Forelimb muscle (tissue), 1 donor: ENCODE results near the gene OR9Q1. TPM values are rescaled to one million over a fixed set of nuclear protein-coding genes. Genes with fewer than 3 reads are reported as not detected.

Experiments used
- DNase-seq: peaks from one replicate; pipeline ENCODE4 v3.0.0-alpha.2; 2013; ENCODE audit warnings: low read depth
- polyA plus RNA-seq: library from polyadenylated mRNA; unstranded; fragments of 120-200 nt; gene quantifications from one replicate; pipeline ENCODE4 v1.2.1, GENCODE V29; 2013; ENCODE audit not compliant: insufficient read length

The OR9Q1 gene
- polyA plus RNA-seq, 1 donor, result not detected

GRCh38 chr11:58030653-58031052, 7.0 kb downstream of the OR9Q1 start, which contains the start of gene OR6Q1:
OR6Q1 (plus strand) TSS chr11:58030953; CDS start chr11:58030953, 0 bp downstream.
- no peak for DNase-seq

- no peak for DNase-seq
Measured at GRCh38 chr11:58034471-58034870, 10.8 kb downstream of the OR9Q1 start.

GRCh38 chr11:58039589-58039988, 15.9 kb downstream of the OR9Q1 start:
- no peak for DNase-seq

GRCh38 chr11:58043379-58043778, 19.7 kb downstream of the OR9Q1 start:
- no peak for DNase-seq

- no peak for DNase-seq
Measured at GRCh38 chr11:58046231-58046630, 22.6 kb downstream of the OR9Q1 start.

- no peak for DNase-seq
Measured at GRCh38 chr11:58047818-58048217, 24.1 kb downstream of the OR9Q1 start.

GRCh38 chr11:58055806-58056401, 32.2 kb downstream of the OR9Q1 start:
- DNase-seq, result no peak

GRCh38 chr11:58057481-58057880, 33.8 kb downstream of the OR9Q1 start:
- DNase-seq, result no peak

GRCh38 chr11:58058276-58059006, 34.8 kb downstream of the OR9Q1 start:
- DNase-seq, result no peak

- DNase-seq, result no peak
Measured at GRCh38 chr11:58059007-58059350, 35.3 kb downstream of the OR9Q1 start.

GRCh38 chr11:58060535-58060934, 36.9 kb downstream of the OR9Q1 start:
- DNase-seq, result no peak

- DNase-seq, result no peak
Measured at GRCh38 chr11:58060939-58061672, 37.4 kb downstream of the OR9Q1 start.

GRCh38 chr11:58061813-58062212, 38.1 kb downstream of the OR9Q1 start:
- DNase-seq, result no peak

- DNase-seq, result no peak
Measured at GRCh38 chr11:58067685-58068084, 44.0 kb downstream of the OR9Q1 start.

- no peak for DNase-seq
Measured at GRCh38 chr11:58068655-58069054, 45.0 kb downstream of the OR9Q1 start.

- DNase-seq, result no peak
Measured at GRCh38 chr11:58070585-58070984, 46.9 kb downstream of the OR9Q1 start.

GRCh38 chr11:58075781-58076180, 52.1 kb downstream of the OR9Q1 start:
- DNase-seq, result no peak

- DNase-seq, result no peak
Measured at GRCh38 chr11:58086528-58086927, 62.8 kb downstream of the OR9Q1 start.

GRCh38 chr11:58097437-58097836, 73.8 kb downstream of the OR9Q1 start:
- DNase-seq, result no peak

GRCh38 chr11:58121096-58121495, 97.4 kb downstream of the OR9Q1 start:
- no peak for DNase-seq

- DNase-seq, result no peak
Measured at GRCh38 chr11:58125469-58125868, 101.8 kb downstream of the OR9Q1 start, which contains the start of gene OR9I1. OR9I1 (minus strand) TSS chr11:58125530; CDS start chr11:58119444, 6,086 bp downstream.

GRCh38 chr11:58127350-58127749, 103.7 kb downstream of the OR9Q1 start:
- DNase-seq, result no peak
